Stimulated activated CD4-positive, alpha-beta T cell treated with anti-CD3 and anti-CD28 coated beads, Interleukin-4, amount 100 ng/mL, for 24 hours (primary cell): ENCODE results near the gene CCDC89.

ENCODE experiments used
- DNase-seq: peaks from one replicate; pipeline ENCODE4 v3.0.0-alpha.2; 2020

Gene CCDC89

DNA sequence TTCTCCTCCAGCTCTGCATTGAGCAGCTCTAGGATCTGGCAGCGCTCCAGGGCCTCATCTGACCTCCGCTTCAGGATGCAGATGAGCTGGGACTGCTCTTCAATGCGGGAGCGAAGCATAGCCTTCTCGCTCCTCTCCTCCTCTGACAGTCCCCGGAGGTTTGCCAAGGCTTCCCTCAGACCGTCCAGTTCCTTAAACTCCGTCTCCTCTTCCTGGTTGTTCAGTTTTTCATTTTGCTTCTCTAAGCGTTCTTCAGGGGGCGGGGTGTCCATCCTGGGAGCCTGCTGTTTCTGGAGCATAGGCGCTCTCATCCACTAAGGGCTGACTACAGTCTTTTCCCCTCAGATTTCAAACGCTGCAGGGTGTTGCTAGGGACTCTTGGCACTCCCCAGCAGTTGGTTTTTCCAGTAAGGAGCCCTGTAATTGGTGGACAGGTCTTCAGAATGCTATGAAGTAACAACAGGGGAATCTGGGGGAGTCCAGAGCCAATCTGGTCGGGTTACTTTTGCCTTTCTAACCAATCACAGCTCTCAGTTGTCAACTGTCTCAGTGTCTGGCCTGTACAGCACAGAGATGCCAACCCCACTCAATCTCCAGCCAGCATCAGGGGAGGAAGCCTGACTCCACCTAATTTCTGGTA is at the start of gene CCDC89:
Gene CCDC89 (minus strand): TSS at position 376 of the 640 bp plus-strand sequence. CDS start 65 bp downstream, at position 311.
- DNase-seq: no peak

- DNase-seq: no peak
Observed at GRCh38 chr11:85732965-85733364, 47.0 kb upstream of the CCDC89 start.

DNA sequence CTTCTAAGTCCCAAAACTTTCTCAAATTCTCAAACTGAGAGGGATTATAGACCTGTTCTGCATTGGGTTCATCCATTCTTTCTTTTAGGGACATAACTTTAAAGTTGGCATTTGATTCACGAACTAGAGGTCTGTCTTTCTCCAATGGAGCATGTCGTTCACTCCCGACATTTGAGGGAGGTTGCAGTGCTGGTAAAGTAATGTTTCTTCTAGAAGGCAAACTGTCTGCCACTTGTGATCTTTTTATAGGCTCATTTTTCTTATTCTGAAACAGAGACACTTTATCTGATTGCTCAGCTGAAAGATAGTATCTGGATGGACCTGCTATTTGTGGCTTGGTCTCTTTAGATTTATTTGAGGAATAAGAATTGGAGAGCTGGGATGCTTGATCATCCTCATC is 40.4 kb upstream of the CCDC89 start:
- DNase-seq: no peak

DNA sequence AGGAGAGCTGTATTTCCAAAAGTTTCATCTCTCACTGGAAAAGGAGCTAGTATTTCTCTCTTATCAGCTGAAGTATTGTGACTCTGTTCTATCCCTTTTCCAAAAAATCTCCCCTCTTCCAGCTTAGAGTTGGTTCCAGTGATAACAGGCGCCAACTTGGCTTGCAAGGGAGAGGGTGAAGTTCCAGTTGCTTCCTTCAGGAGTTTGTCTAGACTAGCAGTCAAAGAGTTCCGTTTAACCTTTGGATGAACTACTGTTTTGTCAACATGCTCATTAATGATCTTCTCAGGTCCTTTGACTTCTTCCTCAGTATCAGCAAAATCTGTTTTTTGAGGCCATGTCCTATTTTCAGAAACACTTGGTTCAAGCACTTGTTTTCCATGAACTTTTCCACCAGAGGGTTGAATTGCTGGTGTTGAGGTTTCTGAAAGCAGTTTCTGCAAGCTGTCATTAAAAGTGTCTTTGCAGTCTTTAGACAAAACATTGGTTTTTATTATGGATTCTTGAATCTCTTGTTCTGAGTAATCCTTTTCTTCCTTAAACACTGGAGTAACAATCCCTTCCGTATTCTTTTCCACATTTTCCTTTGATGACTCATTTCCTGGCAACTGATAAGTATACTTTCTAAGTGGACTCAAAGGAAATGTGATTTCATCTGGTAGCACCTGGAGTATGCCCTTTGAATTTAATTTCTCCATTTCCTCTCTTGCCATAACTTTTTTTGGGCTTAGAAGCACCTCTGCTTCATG is 39.7 kb upstream of the CCDC89 start:
- DNase-seq: no peak

DNA sequence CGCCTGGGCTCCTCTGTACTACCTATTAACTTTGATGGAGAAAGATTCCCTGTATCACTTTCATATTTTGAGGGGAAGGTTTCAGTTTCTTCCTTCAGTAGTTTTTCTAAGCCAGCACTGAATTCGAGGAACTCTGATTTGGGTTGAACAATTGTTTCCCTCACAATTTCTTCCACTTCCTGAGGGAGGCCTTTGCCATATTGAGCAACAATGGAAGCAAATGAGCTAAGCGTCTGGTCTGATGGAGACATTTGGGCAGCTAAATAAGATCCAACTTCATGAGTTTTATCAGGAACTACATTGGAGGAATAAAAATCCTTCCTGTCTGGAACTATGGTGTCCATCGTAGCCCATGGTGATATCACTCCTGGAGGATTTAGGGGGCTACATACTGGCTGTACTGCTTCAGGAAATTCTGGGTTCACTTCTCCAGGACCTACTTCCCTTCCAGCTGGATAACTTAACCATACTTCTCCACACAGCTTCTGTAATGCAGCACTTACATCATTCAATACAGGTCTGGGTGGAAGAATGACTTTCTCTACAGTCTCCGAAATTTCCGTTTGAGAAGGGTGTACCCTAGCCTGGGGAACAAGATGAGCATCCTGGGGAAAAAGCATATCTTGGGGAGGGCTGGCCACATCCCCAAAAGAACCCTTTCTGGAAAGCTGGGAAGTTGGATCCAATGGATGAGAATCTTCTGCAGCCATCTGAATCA is 38.9 kb upstream of the CCDC89 start:
- no peak for DNase-seq

DNA sequence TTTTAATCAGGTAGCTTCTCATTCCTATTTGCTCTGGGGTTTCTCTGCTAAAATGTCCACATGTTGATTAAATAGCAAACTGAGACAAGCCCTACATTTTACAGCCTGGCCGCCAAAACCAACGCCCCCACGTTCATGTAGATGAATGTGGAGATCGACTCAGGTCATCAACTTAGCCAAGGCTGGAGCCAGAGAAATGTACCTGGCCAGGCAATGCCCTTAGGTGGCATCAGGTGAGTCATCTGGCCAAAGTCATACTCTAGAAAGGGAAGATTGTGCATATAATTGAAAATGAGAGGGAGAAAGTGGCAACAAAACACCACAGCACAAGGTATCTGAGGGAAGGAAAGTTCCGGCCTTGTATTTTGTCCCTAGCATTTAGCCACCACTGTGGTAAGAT is 37.1 kb upstream of the CCDC89 start:
- DNase-seq: no peak

GRCh38 chr11:85721191-85721590 is 35.2 kb upstream of the CCDC89 start:
- no peak for DNase-seq

DNA sequence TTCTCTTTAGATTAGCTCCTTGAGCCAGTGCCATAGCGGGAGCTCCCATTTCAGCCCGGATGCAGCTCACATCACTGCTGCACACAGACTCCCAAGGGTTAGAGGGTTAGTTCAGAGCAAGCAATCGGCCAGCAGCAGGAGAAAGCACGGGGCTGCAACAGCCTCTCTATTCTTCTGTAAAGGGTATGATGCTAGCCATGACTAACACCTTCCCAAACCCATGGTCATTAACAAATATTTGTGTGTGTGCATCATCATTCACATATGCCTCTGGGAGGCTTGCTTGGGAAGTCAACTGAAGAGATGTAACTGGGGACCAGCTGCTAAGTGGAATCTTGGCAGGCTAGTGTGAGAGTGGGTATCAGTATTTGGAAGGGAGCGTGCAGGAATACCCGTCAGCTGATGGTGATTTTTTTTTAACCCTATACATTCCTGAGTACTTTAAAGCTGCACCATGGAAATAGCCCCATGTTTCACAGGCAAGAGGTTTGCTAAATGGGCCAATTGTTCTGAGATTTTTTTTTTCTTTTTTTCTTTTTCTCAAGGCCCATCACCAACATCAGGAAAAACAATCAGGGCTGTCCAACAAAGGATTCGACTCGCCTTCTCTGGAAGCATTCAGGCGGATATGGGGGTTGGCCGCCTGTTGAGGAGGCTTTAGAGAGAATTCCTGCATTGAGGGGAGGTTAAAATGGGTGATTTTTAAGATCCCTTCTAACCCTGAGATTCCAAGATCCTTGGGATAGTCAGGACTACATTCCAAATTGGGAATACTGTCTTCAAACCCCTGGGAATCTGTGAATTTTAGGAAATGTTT is 33.2 kb upstream of the CCDC89 start:
- DNase-seq: no peak

DNA sequence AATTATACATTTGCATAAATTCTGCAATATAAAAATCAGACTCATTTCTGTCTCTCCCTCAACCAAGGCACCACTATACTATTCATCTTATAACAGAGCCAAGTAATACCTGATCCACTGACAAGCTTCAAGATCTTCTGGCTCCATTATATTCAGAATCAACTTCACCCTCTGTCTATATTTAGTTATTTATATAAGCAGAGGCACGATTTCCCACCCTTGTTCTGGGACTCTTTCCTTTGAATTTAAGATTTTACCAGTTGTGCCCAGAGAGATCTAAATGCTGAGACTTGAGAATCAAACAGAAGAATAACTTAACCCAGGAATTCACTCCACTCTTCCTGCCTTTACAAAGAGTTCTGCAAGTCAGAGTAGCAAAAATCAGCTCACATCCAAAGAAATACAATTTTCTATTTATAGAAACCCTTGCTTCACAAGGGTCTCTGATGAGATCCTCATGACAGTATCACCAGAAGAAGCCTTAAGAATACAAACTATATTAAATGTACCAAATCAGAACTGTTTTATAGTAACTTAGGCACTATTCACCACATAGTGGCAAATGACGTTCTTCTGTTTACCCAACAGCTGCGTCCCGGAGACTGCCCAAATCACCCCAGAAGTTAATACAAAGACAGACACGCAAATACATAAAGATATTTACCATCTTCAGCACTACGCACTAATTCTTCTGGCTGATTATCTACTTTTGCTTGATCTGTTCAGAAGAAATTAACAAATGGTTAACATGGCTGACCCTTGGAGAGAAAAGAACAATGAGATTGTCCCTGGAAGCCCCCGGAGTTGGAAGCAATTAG is 32.3 kb upstream of the CCDC89 start:
- DNase-seq: no peak

DNA sequence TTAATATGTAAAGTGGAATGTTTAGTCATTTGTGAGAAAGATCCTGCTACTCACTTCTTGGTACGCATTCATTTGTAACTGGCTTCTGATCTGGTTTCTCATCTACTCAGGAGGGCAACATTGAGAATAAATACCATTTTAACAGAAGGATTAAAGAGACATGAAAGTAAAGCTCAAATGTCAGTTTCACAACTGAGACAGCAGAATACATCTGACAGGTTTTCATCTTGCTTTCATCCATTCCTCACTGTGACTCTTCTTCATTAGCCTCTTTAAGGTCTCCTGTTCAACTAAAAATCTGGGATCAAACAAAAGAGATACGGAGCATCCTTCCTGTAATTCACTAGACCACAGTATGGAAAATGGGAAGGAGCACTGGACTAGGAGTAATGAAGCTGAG is 31.4 kb upstream of the CCDC89 start:
- no peak for DNase-seq

DNA sequence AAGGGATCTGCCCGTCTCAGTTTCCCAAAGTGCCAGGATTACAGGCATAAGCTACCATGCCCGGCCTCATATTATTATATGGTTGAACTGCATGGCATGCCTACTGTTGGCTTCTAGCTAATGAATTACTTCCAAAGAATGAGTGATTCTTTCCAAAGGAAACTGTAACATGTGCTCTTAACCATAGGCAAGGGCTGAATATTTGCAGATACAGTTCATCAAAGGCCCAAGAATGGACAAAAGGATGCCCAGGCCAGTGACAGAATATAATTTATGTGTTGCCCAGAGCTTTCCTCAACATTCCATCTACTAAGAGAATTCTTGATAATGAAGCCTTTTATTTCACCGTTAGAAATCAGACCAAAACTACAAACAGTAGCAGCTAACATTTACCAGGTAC is 27.0 kb upstream of the CCDC89 start:
- DNase-seq: no peak

GRCh38 chr11:85710917-85711316 is 24.9 kb upstream of the CCDC89 start:
- no peak for DNase-seq

GRCh38 chr11:85709941-85710702 is 24.1 kb upstream of the CCDC89 start:
- DNase-seq: no peak

- DNase-seq: no peak
Observed at GRCh38 chr11:85705800-85706199, 19.8 kb upstream of the CCDC89 start.

DNA sequence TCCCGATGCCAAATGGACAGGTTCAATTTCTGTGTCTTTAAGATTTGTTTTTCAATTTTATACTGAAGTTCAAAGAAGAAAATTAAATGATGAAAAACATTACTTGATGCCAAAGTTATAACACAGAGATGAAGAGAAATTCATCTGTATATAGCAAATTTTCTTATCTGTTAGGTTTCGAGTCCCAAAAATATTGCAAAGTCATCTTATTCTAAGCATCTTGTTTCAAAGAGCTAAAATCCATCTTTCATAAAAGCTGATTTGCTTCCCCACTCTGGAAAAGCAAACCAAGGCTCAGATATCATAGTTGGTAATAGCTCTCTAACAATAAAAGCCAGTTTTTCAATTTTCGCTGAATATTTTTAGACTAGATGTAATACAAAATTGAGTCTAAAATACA is 19.0 kb upstream of the CCDC89 start:
- no peak for DNase-seq

DNA sequence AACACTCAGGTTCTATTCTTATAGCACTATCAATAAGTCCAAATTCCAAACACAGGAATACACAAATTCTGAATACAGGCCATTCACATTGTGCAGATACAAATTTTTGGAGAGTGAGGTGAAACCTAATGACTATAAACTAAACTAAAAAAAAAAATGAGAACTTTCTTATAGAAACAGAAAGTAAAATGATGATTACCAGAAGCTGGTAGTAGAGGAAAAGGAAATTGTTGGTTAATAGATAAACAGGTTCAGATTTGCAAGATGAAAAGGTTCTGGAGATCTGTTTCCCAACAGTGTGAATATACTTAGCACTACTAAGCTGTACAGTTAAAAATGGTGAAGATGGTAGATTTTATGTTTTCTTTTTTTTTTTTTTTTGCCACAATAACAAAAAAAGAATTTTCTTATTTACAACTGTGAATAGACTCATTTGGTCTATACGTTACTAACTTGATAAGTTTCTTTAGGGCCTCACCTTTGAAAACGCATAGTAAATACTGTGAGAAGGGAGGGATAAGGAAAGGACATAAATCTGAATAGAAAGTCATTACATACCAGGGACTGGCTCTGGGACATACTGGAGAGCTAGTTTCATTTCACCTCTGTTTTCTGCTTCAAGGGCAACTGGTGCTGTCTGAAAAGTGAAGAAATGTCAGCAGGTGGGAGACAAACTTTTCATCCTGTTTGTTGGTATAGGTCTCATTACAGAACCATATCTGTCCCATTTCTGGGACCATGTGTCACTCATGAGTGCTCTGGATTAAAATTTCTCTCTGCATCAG is 14.2 kb upstream of the CCDC89 start:
- no peak for DNase-seq

DNA sequence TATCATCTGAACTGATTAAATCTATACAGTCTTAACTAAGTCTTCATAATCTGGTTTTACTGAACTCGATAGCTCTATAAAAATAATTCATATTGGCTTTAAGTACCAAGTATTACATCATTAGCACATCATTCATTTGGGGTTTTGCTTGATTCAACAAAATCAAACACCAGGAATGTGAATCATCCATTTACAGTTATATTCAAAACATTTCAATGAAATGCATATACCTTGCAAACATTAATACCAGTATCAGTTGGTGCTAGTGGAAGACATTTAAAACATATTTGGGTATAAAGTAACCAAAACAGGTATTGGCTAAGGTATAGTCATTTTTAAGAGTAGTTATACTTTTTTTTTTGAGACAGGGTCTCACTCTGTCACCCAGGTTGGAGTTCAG is 12.2 kb upstream of the CCDC89 start:
- DNase-seq: no peak

DNA sequence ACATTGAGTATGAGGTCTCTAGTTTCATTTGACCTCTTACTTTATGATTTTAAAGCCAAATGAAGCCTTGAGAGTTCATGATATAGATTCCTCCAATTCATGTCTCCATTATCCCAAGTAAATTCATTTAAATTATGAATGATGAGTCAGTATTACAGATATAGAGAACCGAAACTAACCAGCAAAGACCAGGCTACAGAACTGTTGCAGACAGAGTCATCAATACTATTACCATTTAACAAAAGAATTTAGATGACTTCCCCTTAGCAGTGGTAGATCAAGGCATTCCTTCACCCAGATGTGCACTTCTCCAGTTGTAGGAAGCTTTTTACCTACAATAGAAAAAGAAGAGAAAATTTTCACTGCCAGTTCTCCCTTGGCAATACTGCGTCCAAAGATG is 11.8 kb upstream of the CCDC89 start:
- DNase-seq: no peak

DNA sequence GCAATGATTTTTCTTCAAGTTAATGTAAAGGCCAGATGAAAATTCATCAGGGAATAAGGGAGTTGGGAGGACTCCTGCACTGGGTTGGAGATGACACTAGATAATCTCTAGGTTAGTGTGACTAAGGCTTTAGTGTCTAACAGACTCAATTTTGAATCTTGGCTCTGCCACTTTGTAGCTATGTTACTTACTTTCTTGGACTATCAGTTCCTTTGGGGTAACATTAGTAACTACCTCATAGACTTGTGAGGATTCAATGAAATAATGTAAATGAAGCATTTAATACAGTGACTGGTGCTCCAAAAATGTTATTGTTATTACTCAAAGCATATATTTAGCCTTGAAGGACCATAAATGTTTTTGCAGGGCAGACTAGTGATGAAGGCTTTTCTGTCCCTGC is 9.6 kb upstream of the CCDC89 start:
- DNase-seq: no peak

DNA sequence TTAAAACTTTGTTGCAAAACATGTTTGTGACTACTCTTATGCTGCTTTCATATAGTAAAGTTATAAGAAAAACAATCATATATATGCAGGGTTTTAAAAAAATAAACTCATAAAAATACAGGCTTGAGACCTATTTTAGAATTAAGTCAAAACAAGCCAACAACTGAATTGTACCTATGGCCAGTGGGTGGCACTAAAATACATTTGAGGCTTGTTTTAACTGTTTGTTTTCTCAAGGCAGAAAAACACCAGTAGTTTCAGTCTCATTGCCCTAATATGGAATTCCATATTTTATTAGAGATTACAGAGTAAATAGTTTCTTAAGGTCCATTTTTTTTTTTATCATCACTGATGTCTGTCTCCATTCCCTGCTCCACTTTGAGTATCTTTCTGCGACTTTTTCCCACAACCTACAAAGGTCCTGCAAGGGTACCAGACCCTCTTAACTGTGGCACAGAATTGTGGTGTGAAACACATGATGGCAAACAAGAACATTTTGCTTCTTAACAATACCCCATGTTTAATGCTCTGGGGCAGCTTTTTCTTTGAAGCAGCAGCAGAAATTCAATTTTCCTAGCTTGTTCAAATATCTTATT is 8.5 kb upstream of the CCDC89 start:
- no peak for DNase-seq
